Right lobe of liver (tissue), 6 donors: ENCODE measurements around the gene ESYT2. TPM values are rescaled to one million over a fixed set of nuclear protein-coding genes. Genes with fewer than 3 reads are reported as not detected.

ENCODE experiments used
- ATAC-seq, 4 donors: fragments of 200-7000 bp; cut with Tn5 transposase; one replicate each; pipeline ENCODE4 v1.9.1; 2020; ENCODE audit warnings: mild to moderate bottlenecking in 4 of 4, moderate library complexity in 4 of 4
- DNase-seq, 3 donors: peaks; one replicate each; pipeline ENCODE4 v3.0.0-alpha.2; 2020
- H3K27ac ChIP-seq, 3 donors: fragments of 200-600 bp; one replicate each; pipeline ENCODE4 v1.8.0; 2022
- H3K27me3 ChIP-seq, 2 donors: fragments of 200-600 bp; one replicate each; pipeline ENCODE4 v1.8.0; 2022
- H3K36me3 ChIP-seq, 4 donors: fragments of 200-600 bp; sonication (generic) in 1 of 4; one replicate each; pipeline versions ENCODE4 v1.5.1 to v1.8.0; 2017 to 2022; ENCODE audit warnings: control low read depth in 1 of 4
- H3K4me1 ChIP-seq, 4 donors: fragments of 200-600 bp; sonication (generic) in 1 of 4; one replicate each; pipeline versions ENCODE4 v1.5.1 to v1.8.0; 2017 to 2022; ENCODE audit warnings: control low read depth in 1 of 4
- H3K4me3 ChIP-seq, 3 donors: fragments of 200-600 bp; one replicate each; pipeline ENCODE4 v1.8.0; 2022
- H3K9me3 ChIP-seq, 4 donors: fragments of 200-600 bp; sonication (generic) in 1 of 4; one replicate each; pipeline versions ENCODE4 v1.5.1 to v1.8.0; 2017 to 2022; ENCODE audit warnings: control low read depth in 1 of 4
- CTCF ChIP-seq, 4 donors: fragments of 200-600 bp in 3 of 4; fragments of 450-650 bp in 1 of 4; IDR thresholded peaks; one replicate each; pipeline versions ENCODE4 v1.5.1 to v1.8.0; 2016 to 2022; ENCODE audit warnings: antibody characterized with exemption in 4 of 4, mild to moderate bottlenecking in 2 of 4
- POLR2A ChIP-seq: fragments of 450-650 bp; IDR thresholded peaks from one replicate; pipeline ENCODE4 v1.6.1; 2017; ENCODE audit warnings: antibody characterized with exemption, mild to moderate bottlenecking
- WGBS: methylation state at CpG from one replicate; pipeline ENCODE4 v1.1.6; 2018; ENCODE audit warnings: low coverage, low lambda C conversion rate; ENCODE audit not compliant: insufficient coverage; ENCODE audit errors: missing lambda C conversion rate; 5-methylcytosine and 5-hydroxymethylcytosine counted together
- intact Hi-C, 2 donors: fragments of 100-400 bp; cut with DNase I; formaldehyde crosslinking; loops; one replicate each; pipeline versions ENCODE4 v1.11.2 to v1.14.1; 2022
- total RNA-seq, 6 experiments: library from RNA; depleted of rRNA in 2 of 6; stranded (reverse); fragments of >200 nt in 2 of 6; fragmentation: NEBNext Ultra II Directional in 3 of 6; extraction: Animal tissue kit (Norgen Biotek cat#: 25700) in 3 of 6; gene quantifications; one replicate each; pipeline versions ENCODE4 v1.1.0 to v1.2.4, GENCODE V29; 2016 to 2023
- donor health status: DM: no; HTN: yes; CAD: no.
- donor health status: DM: no; HTN: no; CAD: no.
- donor health status: DM: no; HTN: no; CAD: no.
- donor health status: DM: no; HTN: yes; CAD: no.
- donor health status: DM: no; HTN: yes; CAD: no.

The ESYT2 gene
- total RNA-seq, 6 experiments from 2014 or later, result 19.7 to 28.7 (median 24.2) TPM

- H3K4me1 ChIP-seq, result no peaks in the 10 kb centered on the region
- peaks cover 0 to 37% (median 15%) of the 10 kb centered on the region in 4 donors for H3K36me3 ChIP-seq
- ATAC-seq (no peak), DNase-seq (no peak)
- H3K9me3 ChIP-seq, result no peaks in the 10 kb centered on the region
- no peak overlapping the region for H3K27ac ChIP-seq
- H3K27me3 ChIP-seq, result no peaks in the 10 kb centered on the region
- TF ChIP-seq CTCF (IDR thresholded peaks at IDR 0.05), result no peak
- no peak for TF ChIP-seq POLR2A
- no peak overlapping the region for H3K4me3 ChIP-seq
- intact Hi-C loops, result no loop called here
- WGBS, result 96% methylated on average over 12 of the region's 12 CpGs
Measured at GRCh38 chr7:158761945-158762344, 67.4 kb downstream of the ESYT2 start.

- intact Hi-C loops, result no loop called here
- Histone ChIP-seq H3K4me1 (no peaks in the 10 kb centered on the region), H3K4me3 (no peak overlapping the region), H3K9me3 (no peaks in the 10 kb centered on the region), H3K36me3 (peaks cover 0 to 37% (median 15%) of the 10 kb centered on the region in 4 donors), H3K27me3 (no peaks in the 10 kb centered on the region), H3K27ac (no peak overlapping the region)
- DNase-seq (no peak), ATAC-seq (no peak)
- WGBS, result 85% methylated on average over 8 of the region's 8 CpGs
- TF ChIP-seq POLR2A (no peak), CTCF (IDR thresholded peaks at IDR 0.05) (no peak)
Measured at GRCh38 chr7:158760936-158761335, 68.4 kb downstream of the ESYT2 start.

- intact Hi-C loops, result no loop called here
- TF ChIP-seq POLR2A (no peak), CTCF (IDR thresholded peaks at IDR 0.05) (no peak)
- H3K4me3 ChIP-seq, result no peak overlapping the region
- H3K36me3 ChIP-seq, result peaks cover 0 to 37% (median 15%) of the 10 kb centered on the region in 4 donors
- no peaks in the 10 kb centered on the region for H3K27me3 ChIP-seq
- ATAC-seq, result no peak
- no peak for DNase-seq
- no peak overlapping the region for H3K27ac ChIP-seq
- no peaks in the 10 kb centered on the region for H3K4me1 ChIP-seq
- whole genome bisulfite sequencing, result 88% methylated on average over 2 of the region's 3 CpGs
- no peaks in the 10 kb centered on the region for H3K9me3 ChIP-seq
Measured at GRCh38 chr7:158760445-158760764, 68.9 kb downstream of the ESYT2 start.

- ATAC-seq (no peak), DNase-seq (no peak)
- no peak overlapping the region for H3K27ac ChIP-seq
- no peak overlapping the region for H3K4me3 ChIP-seq
- H3K9me3 ChIP-seq, result no peaks in the 10 kb centered on the region
- intact Hi-C loops, result no loop called here
- TF ChIP-seq POLR2A (no peak), CTCF (IDR thresholded peaks at IDR 0.05) (no peak)
- H3K4me1 ChIP-seq, result no peaks in the 10 kb centered on the region
- peaks cover 0 to 37% (median 15%) of the 10 kb centered on the region in 4 donors for H3K36me3 ChIP-seq
- H3K27me3 ChIP-seq, result no peaks in the 10 kb centered on the region
- WGBS, result 84% methylated on average over 9 of the region's 14 CpGs
Measured at GRCh38 chr7:158759749-158760444, 69.4 kb downstream of the ESYT2 start.

- ATAC-seq (no peak), DNase-seq (no peak)
- Histone ChIP-seq H3K36me3 (peaks cover 0 to 32% (median 15%) of the 10 kb centered on the region in 4 donors), H3K27ac (no peak overlapping the region), H3K27me3 (no peaks in the 10 kb centered on the region), H3K4me3 (no peak overlapping the region), H3K4me1 (no peaks in the 10 kb centered on the region), H3K9me3 (no peaks in the 10 kb centered on the region)
- TF ChIP-seq CTCF (IDR thresholded peaks at IDR 0.05) (no peak), POLR2A (no peak)
- 97% methylated on average over 4 of the region's 4 CpGs for WGBS
- intact Hi-C loops, result no loop called here
Measured at GRCh38 chr7:158759245-158759614, 70.1 kb downstream of the ESYT2 start.
